SK-N-MC (cell line): ENCODE measurements around the gene ITPKB.

Experiments
- EZH2 ChIP-seq: fragments of 200-600 bp; sonication (generic); IDR thresholded peaks from one replicate; pipeline ENCODE4 v1.6.1; 2017; ENCODE audit warnings: antibody characterized with exemption
- FOXP2 ChIP-seq: optimal IDR thresholded peaks from 2 replicates; pipeline ENCODE3; 2011; ENCODE audit warnings: mild to moderate bottlenecking, moderate library complexity; ENCODE audit not compliant: insufficient read depth; ENCODE audit errors: extremely low read length, control extremely low read depth
- POLR2AphosphoS5 ChIP-seq: IDR thresholded peaks from 2 replicates; pipeline ENCODE4 v1.6.1; 2012; ENCODE audit warnings: mild to moderate bottlenecking, low read depth, low read length, borderline replicate concordance

- TF ChIP-seq POLR2AphosphoS5 (no peak), EZH2 (no peak), FOXP2 (no peak)
Observed at GRCh38 chr1:226656201-226656600, 82.9 kb downstream of the ITPKB start.
